LNCAP (cell line): ENCODE results near the gene GZMA.

Experiments
- TF ChIP-seq, protein P1 (sequence below): fragments of 450-650 bp; IDR thresholded peaks from 2 replicates; pipeline ENCODE4 v1.5.1; 2017; ENCODE audit warnings: mild to moderate bottlenecking

Gene GZMA

DNA sequence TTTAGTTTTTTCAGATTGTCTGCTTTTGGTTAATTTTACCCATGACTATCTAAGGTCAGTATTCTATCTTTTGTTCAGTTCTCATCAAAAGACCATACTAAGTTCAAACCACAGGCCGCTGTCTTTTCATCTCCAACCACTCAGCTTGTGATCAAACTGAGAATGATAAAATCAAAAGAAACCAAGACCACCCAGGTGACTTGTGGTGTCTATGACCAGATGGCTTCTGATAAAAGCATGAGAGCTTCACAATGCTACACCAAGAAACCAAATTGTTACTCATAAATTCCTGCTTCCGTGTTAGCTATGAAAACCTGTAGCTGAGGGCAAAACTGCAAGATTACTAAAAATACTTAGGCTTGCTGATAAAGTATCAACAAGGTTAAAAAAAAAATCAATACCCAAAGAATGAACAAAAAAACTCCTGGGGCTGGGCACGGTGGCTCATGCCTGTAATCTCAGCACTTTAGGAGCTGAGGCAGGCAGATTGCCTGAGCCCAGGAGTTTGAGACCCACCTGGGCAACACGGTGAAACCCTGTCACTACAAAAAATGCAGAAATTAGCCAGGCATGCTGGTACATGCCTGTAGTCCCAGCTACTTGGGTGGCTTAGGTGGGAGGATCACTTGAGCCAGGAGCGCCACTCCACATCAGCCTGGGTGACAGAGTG, 31.7 kb downstream of the GZMA start:
- TF ChIP-seq, protein P1, sequence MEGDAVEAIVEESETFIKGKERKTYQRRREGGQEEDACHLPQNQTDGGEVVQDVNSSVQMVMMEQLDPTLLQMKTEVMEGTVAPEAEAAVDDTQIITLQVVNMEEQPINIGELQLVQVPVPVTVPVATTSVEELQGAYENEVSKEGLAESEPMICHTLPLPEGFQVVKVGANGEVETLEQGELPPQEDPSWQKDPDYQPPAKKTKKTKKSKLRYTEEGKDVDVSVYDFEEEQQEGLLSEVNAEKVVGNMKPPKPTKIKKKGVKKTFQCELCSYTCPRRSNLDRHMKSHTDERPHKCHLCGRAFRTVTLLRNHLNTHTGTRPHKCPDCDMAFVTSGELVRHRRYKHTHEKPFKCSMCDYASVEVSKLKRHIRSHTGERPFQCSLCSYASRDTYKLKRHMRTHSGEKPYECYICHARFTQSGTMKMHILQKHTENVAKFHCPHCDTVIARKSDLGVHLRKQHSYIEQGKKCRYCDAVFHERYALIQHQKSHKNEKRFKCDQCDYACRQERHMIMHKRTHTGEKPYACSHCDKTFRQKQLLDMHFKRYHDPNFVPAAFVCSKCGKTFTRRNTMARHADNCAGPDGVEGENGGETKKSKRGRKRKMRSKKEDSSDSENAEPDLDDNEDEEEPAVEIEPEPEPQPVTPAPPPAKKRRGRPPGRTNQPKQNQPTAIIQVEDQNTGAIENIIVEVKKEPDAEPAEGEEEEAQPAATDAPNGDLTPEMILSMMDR, result no peak

- TF ChIP-seq, protein P1, result no peak
Measured at GRCh38 chr5:55136521-55136920, 34.1 kb downstream of the GZMA start.

- TF ChIP-seq, protein P1, result no peak
Measured at GRCh38 chr5:55140908-55141665, 38.6 kb downstream of the GZMA start.

- TF ChIP-seq, protein P1, result no peak
Measured at GRCh38 chr5:55141945-55142690, 39.7 kb downstream of the GZMA start.

DNA sequence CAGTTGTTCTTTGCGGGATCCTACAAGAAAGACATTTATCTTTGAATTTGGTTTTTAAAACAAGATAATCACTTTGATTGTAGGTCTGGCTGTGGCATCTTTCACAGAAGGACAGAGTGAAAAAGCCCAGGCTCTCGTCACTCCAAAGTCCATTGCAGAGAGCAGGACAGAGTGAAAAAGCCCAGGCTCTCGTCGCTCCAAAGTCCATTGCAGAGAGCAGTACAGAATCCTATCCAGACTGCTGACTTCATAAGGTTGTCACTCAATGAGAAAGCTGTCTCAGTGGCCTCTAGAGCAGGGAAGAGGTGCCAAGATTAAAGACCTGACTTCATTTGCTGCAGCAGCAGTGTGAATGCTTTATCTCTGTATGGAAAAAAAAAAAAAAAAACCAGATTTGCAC, 41.2 kb downstream of the GZMA start:
- TF ChIP-seq, protein P1, result no peak

DNA sequence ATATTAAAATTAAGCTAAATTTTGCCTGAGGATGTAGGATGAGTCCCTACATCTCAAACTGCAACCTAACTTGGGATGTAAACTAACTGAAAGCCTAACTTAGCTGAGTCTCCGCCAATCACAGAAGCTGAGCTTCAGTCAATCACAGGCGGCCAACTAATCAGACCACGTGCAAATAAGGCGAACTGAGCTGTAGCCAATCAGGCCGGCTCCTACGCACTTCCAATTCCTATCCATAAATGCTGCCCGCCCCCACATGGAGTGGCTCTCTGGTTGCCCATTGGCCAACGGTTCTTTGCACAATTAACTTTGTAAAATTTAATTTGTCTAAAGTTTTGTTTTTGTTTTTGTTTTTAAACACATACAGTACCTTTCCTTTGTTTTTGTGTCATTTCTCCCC, 43.6 kb downstream of the GZMA start:
- TF ChIP-seq, protein P1, result no peak

GRCh38 chr5:55146543-55147151, 44.2 kb downstream of the GZMA start:
- TF ChIP-seq, protein P1, result peak; percentile 87
